Measurements from ENCODE around the gene TAF5L. TPM values are rescaled to one million over a fixed set of nuclear protein-coding genes. Genes with fewer than 3 reads are reported as not detected.

The TAF5L gene
- total and polyA plus RNA-seq, 2 of the 13 experiments (the other 11 are each of a cell fraction or from before 2014, with no cell fraction given): 10.8 to 18.2 TPM

DNA sequence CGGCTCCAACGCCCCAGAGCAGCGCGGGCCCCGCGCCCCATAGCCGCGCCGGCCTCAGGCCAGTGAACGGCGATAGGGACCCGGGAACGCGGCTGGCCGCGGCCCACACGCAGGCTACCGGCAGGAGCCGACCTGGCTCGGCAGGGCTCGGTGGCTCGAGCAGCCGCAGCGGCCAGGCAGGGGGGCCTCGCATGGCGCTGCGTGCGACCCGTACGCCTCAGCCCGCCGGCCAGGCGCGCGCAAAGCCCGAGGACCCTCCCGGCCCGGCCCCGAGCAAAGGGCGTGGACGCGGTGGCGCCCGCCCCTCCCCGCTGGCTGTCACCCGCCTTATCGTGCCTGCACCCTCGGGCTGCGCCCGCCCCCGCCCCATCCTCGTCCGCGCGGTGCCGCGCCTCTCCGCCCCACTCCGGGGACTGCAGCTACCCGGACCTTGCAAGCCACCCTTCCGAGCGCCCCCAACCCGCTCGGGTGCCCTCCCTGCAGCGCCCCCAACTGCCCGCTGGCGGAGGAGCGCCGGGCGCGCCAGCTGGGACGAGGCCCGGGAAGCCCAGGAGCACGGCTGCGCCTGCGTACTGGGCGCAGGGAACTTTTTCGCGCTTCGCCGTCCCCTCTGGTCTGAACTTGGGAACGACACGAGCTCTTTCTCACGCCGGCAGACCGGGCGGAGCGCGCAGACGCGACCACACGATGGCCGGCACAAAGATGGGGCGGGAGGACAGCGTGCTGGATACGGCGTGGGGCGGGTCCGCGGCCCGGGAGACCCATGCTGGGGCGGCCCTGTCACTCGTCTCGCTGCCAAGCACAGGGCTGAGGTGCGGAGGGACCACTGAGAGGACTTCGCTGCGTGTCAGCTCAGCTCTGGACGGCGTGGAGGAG is 67.2 kb downstream of the TAF5L start, which contains the start of gene ABCB10 (continued):
- no peak for TF ChIP-seq SP1 (IDR thresholded peaks at IDR 0.05)
- TF ChIP-seq SP1 (CRISPR knock-in tag; IDR thresholded peaks at IDR 0.05): no peak
- 0 out of 2 replicates have a peak, but pooled peaks have one; percentile 57 for TF ChIP-seq ZNF713 (CRISPR knock-in tag; IDR thresholded peaks at IDR 0.05)
- no peak for TF ChIP-seq SRSF4 (IDR thresholded peaks at IDR 0.05; ENCODE audit: low read depth, low read length, poor library complexity, severe bottlenecking)
- peak; percentile 69 for TF ChIP-seq RXRA (CRISPR knock-in tag; IDR thresholded peaks at IDR 0.05)
- TF ChIP-seq NR2F2 (IDR thresholded peaks at IDR 0.05; ENCODE audit: borderline replicate concordance, low read depth): no peak
- TF ChIP-seq EED (CRISPR knock-in tag; IDR thresholded peaks at IDR 0.05): no peak
- peak; percentile 77; the same call in 1 of the 2 replicates for TF ChIP-seq ZNF446 (CRISPR knock-in tag; IDR thresholded peaks at IDR 0.05)
- peak; percentile 66; the same call in 1 of the 2 replicates for TF ChIP-seq ZFP1 (CRISPR knock-in tag; IDR thresholded peaks at IDR 0.05)
- peak; percentile 90; the same call in 1 of the 2 replicates for TF ChIP-seq ZSCAN20 (CRISPR knock-in tag; IDR thresholded peaks at IDR 0.05; ENCODE audit: borderline replicate concordance)
- TF ChIP-seq ZSCAN31 (CRISPR knock-in tag; IDR thresholded peaks at IDR 0.05; ENCODE audit: low read depth): peak; percentile 85; the same call in 1 of the 2 replicates
- TF ChIP-seq MIER3 (CRISPR knock-in tag; IDR thresholded peaks at IDR 0.05; ENCODE audit: borderline replicate concordance): peak; percentile 88
- peak; percentile 80 for TF ChIP-seq ARNTL (CRISPR knock-in tag; IDR thresholded peaks at IDR 0.05)
- TF ChIP-seq HDAC6 (IDR thresholded peaks at IDR 0.05; ENCODE audit: low read depth, low read length): no peak
- peak; percentile 78 for TF ChIP-seq FOXC1 (CRISPR knock-in tag; IDR thresholded peaks at IDR 0.05; ENCODE audit: borderline replicate concordance)
- TF ChIP-seq, protein P1, sequence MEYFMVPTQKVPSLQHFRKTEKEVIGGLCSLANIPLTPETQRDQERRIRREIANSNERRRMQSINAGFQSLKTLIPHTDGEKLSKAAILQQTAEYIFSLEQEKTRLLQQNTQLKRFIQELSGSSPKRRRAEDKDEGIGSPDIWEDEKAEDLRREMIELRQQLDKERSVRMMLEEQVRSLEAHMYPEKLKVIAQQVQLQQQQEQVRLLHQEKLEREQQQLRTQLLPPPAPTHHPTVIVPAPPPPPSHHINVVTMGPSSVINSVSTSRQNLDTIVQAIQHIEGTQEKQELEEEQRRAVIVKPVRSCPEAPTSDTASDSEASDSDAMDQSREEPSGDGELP (IDR thresholded peaks at IDR 0.05; ENCODE audit: borderline replicate concordance, low read depth): peak; percentile 94
- peak; percentile 52 for TF ChIP-seq TEAD3 (CRISPR knock-in tag; optimal IDR thresholded peaks at IDR 0.05; ENCODE audit: borderline replicate concordance)
- peak; percentile 84; the same call in 1 of the 2 replicates for TF ChIP-seq ZNF614 (CRISPR knock-in tag; IDR thresholded peaks at IDR 0.05; ENCODE audit: borderline replicate concordance)
- no peak for TF ChIP-seq ZNF737 (CRISPR knock-in tag; IDR thresholded peaks at IDR 0.05; ENCODE audit: borderline replicate concordance)
- no peak for TF ChIP-seq CHCHD3 (CRISPR knock-in tag; IDR thresholded peaks at IDR 0.05)
- TF ChIP-seq, protein P2, sequence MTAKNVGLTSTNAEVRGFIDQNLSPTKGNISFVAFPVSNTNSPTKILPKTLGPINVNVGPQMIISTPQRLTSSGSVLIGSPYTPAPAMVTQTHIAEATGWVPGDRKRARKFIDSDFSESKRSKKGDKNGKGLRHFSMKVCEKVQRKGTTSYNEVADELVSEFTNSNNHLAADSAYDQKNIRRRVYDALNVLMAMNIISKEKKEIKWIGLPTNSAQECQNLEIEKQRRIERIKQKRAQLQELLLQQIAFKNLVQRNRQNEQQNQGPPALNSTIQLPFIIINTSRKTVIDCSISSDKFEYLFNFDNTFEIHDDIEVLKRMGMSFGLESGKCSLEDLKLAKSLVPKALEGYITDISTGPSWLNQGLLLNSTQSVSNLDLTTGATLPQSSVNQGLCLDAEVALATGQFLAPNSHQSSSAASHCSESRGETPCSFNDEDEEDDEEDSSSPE (CRISPR knock-in tag; IDR thresholded peaks at IDR 0.05): peak; percentile 92
- no peak for TF ChIP-seq NCOA2 (CRISPR knock-in tag; IDR thresholded peaks at IDR 0.05)
- TF ChIP-seq ZFP90 (CRISPR knock-in tag; IDR thresholded peaks at IDR 0.05; ENCODE audit: borderline replicate concordance): peak; percentile 83; the same call in 1 of the 2 replicates
- TF ChIP-seq MAZ (IDR thresholded peaks at IDR 0.05; ENCODE audit: borderline replicate concordance, low read depth, low read length): peak; percentile 94
- TF ChIP-seq MAZ (CRISPR knock-in tag; IDR thresholded peaks at IDR 0.05; ENCODE audit: low read depth): peak; percentile 98
- TF ChIP-seq, protein P3, sequence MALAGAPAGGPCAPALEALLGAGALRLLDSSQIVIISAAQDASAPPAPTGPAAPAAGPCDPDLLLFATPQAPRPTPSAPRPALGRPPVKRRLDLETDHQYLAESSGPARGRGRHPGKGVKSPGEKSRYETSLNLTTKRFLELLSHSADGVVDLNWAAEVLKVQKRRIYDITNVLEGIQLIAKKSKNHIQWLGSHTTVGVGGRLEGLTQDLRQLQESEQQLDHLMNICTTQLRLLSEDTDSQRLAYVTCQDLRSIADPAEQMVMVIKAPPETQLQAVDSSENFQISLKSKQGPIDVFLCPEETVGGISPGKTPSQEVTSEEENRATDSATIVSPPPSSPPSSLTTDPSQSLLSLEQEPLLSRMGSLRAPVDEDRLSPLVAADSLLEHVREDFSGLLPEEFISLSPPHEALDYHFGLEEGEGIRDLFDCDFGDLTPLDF (CRISPR knock-in tag; IDR thresholded peaks at IDR 0.05): peak; percentile 89
- TF ChIP-seq ZNF557 (CRISPR knock-in tag; IDR thresholded peaks at IDR 0.05): no peak
- TF ChIP-seq, protein P4, sequence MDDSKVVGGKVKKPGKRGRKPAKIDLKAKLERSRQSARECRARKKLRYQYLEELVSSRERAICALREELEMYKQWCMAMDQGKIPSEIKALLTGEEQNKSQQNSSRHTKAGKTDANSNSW (CRISPR knock-in tag; IDR thresholded peaks at IDR 0.05; ENCODE audit: borderline replicate concordance): 0 out of 2 replicates have a peak, but pooled peaks have one; percentile 59
